Type B pancreatic cell (in vitro differentiated cells): Measurements from ENCODE around the gene CLTC. TPM values are rescaled to one million over a fixed set of nuclear protein-coding genes. Genes with fewer than 3 reads are reported as not detected.

Experiments
- DNase-seq: peaks from one replicate; pipeline ENCODE4 v3.0.0; 2021; ENCODE audit warnings: mixed read lengths; ENCODE audit not compliant: unreplicated experiment; ENCODE audit errors: extremely low spot score
- H3K27ac Mint-ChIP-seq: 2 replicates; pipeline ENCODE4 v1.8.0; 2021; ENCODE audit warnings: mild to moderate bottlenecking, mixed read lengths
- H3K27me3 Mint-ChIP-seq: 2 replicates; pipeline ENCODE4 v1.8.0; 2021; ENCODE audit warnings: mixed read lengths
- H3K36me3 Mint-ChIP-seq: 2 replicates; pipeline ENCODE4 v1.8.0; 2021; ENCODE audit warnings: mixed read lengths
- H3K4me1 Mint-ChIP-seq: one replicate; pipeline ENCODE4 v1.8.0; 2021; ENCODE audit warnings: mixed read lengths; ENCODE audit not compliant: unreplicated experiment
- H3K4me3 Mint-ChIP-seq: 2 replicates; pipeline ENCODE4 v1.8.0; 2021; ENCODE audit warnings: mild to moderate bottlenecking, mixed read lengths
- H3K9me3 Mint-ChIP-seq: 2 replicates; pipeline ENCODE4 v1.8.0; 2021; ENCODE audit warnings: mixed read lengths
- CTCF ChIP-seq: fragments of 200-600 bp; sonication (generic); conservative IDR thresholded peaks from 2 replicates; pipeline ENCODE4 v1.5.0; 2021; ENCODE audit warnings: antibody characterized with exemption, mild to moderate bottlenecking
- total RNA-seq: library from RNA; stranded (reverse); gene quantifications from 2 replicates; pipeline ENCODE4 v1.2.1, GENCODE V29; 2021; ENCODE audit warnings: low replicate concordance

Gene CLTC
- total RNA-seq, 1 donor from 2014 or later = 209 TPM

GRCh38 chr17:59607817-59608403 is 11.8 kb upstream of the CLTC start:
- DNase-seq = no peak
- H3K4me3 Mint-ChIP-seq = no peak overlapping the region
- H3K9me3 Mint-ChIP-seq = no peaks in the 10 kb centered on the region

DNA sequence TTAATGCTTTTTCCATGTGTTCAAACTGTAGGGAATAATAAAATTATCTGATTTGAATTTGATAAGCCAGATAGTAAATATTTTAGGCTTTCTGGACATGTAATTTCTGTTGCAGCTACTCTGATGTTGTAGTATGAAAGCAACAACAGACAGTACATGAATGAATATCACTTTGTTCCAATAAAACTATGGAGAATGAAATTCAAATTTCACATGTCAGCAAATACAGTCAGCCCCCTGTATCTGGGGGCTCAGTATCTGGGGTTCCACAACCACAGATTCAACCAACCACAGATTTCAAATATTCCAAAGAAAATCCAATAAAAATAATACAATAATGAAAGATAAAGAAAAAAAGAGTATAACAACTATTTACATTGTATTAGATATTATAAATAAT is 8.2 kb upstream of the CLTC start:
- Mint-ChIP-seq H3K9me3 (no peaks in the 10 kb centered on the region), H3K27me3 (no peaks in the 10 kb centered on the region), H3K4me3 (no peak overlapping the region), H3K27ac (no peak overlapping the region), H3K4me1 (peaks cover 2% of the 10 kb centered on the region), H3K36me3 (peaks cover 21% of the 10 kb centered on the region)
- no peak for TF ChIP-seq CTCF
- DNase-seq = no peak

More at GRCh38 chr17:59607817-59608403, 11.8 kb upstream of the CLTC start:
- H3K27ac Mint-ChIP-seq = no peak overlapping the region
- peaks cover 37% of the 10 kb centered on the region for H3K36me3 Mint-ChIP-seq
- H3K27me3 Mint-ChIP-seq = no peaks in the 10 kb centered on the region
- no peaks in the 10 kb centered on the region for H3K4me1 Mint-ChIP-seq
- TF ChIP-seq CTCF = peak; percentile 47

GRCh38 chr17:59616253-59616920 is 3.3 kb upstream of the CLTC start:
- Mint-ChIP-seq H3K36me3 (peaks cover 3% of the 10 kb centered on the region), H3K27me3 (no peaks in the 10 kb centered on the region), H3K9me3 (no peaks in the 10 kb centered on the region), H3K27ac (peak overlapping the region; percentile 100), H3K4me1 (peaks cover 21% of the 10 kb centered on the region), H3K4me3 (peak overlapping the region; percentile 26)
- no peak for TF ChIP-seq CTCF
- DNase-seq = no peak

- Mint-ChIP-seq H3K4me3 (peak overlapping the region; percentile 95), H3K27ac (peak overlapping the region; percentile 100), H3K4me1 (peaks cover 26% of the 10 kb centered on the region), H3K9me3 (no peaks in the 10 kb centered on the region), H3K27me3 (no peaks in the 10 kb centered on the region), H3K36me3 (peaks cover 3% of the 10 kb centered on the region)
- no peak for TF ChIP-seq CTCF
- DNase-seq = no peak
These were observed 2.5 kb upstream of the CLTC start for GRCh38 chr17:59617156-59617732.

- no peak for DNase-seq
- H3K27me3 Mint-ChIP-seq = no peaks in the 10 kb centered on the region
- peaks cover 8% of the 10 kb centered on the region for H3K36me3 Mint-ChIP-seq
- peak overlapping the region; percentile 100 for H3K27ac Mint-ChIP-seq
- H3K9me3 Mint-ChIP-seq = no peaks in the 10 kb centered on the region
- H3K4me1 Mint-ChIP-seq = peaks cover 36% of the 10 kb centered on the region
- peak overlapping the region; percentile 95 for H3K4me3 Mint-ChIP-seq
- no peak for TF ChIP-seq CTCF
These were observed 729 bp upstream of the CLTC start for GRCh38 chr17:59619035-59619297.
